Panc1 (cell line): ENCODE results near the gene FBXW11. TPM values are rescaled to one million over a fixed set of nuclear protein-coding genes. Genes with fewer than 3 reads are reported as not detected.

Experiments
- ATAC-seq: fragments of 200-7000 bp; cut with Tn5 transposase; 2 replicates; pipeline ENCODE4 v1.9.1; 2020; ENCODE audit warnings: mild to moderate bottlenecking, moderate library complexity
- BruUV-seq: library from RNA; stranded (reverse); fragments of 400-500 nt; replicated peaks from 2 replicates; lab custom pipeline; 2021; lab: Mats Ljungman, UMichigan
- CTCF ChIA-PET: fragments of 300-600 bp; sonication (Branson Sonifier 250); formaldehyde crosslinking; loops from one replicate; lab custom pipeline; 2022; ENCODE audit warnings: antibody characterized with exemption; lab: Charles Lee
- POLR2A ChIA-PET: fragments of 300-600 bp; sonication (Branson Sonifier 250); formaldehyde crosslinking; loops from one replicate; lab custom pipeline; 2022; ENCODE audit warnings: antibody characterized with exemption; lab: Charles Lee
- DNase-seq: peaks from one replicate; pipeline ENCODE4 v3.0.0-alpha.2; 2010; ENCODE audit warnings: low read depth, low spot score
- H3K27ac ChIP-seq: 2 replicates; pipeline ENCODE4 v1.5.1; 2011; ENCODE audit warnings: mild to moderate bottlenecking, low read length, inconsistent platforms
- H3K27me3 ChIP-seq: fragments of 200-500 bp; sonication (Bioruptor generic); 2 replicates; pipeline ENCODE4 v1.6.0; 2014; ENCODE audit warnings: low read length, inconsistent platforms; ENCODE audit not compliant: control insufficient read depth, insufficient read depth
- H3K36me3 ChIP-seq: fragments of 200-500 bp; sonication (Bioruptor generic); 2 replicates; pipeline ENCODE4 v1.5.1; 2014; ENCODE audit warnings: inconsistent platforms, mild to moderate bottlenecking, low read length, moderate library complexity; ENCODE audit not compliant: control insufficient read depth, insufficient read depth
- H3K4me1 ChIP-seq: 2 replicates; pipeline ENCODE4 v1.5.1; 2011; ENCODE audit warnings: inconsistent platforms, mild to moderate bottlenecking, low read length, moderate library complexity; ENCODE audit not compliant: control insufficient read depth, insufficient read depth
- H3K4me3 ChIP-seq, 2 experiments: 2 replicates each; pipeline ENCODE4 v1.5.1; 2011 to 2012; ENCODE audit warnings: low read depth in 2 of 2, low read length in 2 of 2, mild to moderate bottlenecking in 2 of 2, inconsistent platforms in 1 of 2, moderate library complexity in 1 of 2
- H3K9me3 ChIP-seq: fragments of 200-500 bp; sonication (Bioruptor generic); 2 replicates; pipeline ENCODE4 v1.5.1; 2014; ENCODE audit warnings: low read depth, mild to moderate bottlenecking, inconsistent platforms, low read length, moderate library complexity; ENCODE audit not compliant: control insufficient read depth, insufficient read depth
- CTCF ChIP-seq: fragments of 450-650 bp; IDR thresholded peaks from 2 replicates; pipeline ENCODE4 v1.5.1; 2017; ENCODE audit warnings: mild to moderate bottlenecking
- POLR2AphosphoS5 ChIP-seq: IDR thresholded peaks from 2 replicates; pipeline ENCODE4 v1.6.1; 2012; ENCODE audit warnings: mild to moderate bottlenecking, low read depth, low read length, moderate library complexity
- REST ChIP-seq, 2 experiments: IDR thresholded peaks; 2 replicates each; pipeline ENCODE4 v1.6.1; 2011 to 2012; ENCODE audit warnings: low read depth in 2 of 2, control low read depth in 1 of 2, low read length in 1 of 2, mild to moderate bottlenecking in 1 of 2, moderate library complexity in 1 of 2; ENCODE audit not compliant: insufficient read depth in 1 of 2
- SIN3A ChIP-seq: IDR thresholded peaks from 2 replicates; pipeline ENCODE4 v1.6.1; 2012; ENCODE audit warnings: low read depth, mild to moderate bottlenecking, low read length, moderate library complexity, borderline replicate concordance; ENCODE audit not compliant: insufficient read depth
- TCF7L2 ChIP-seq: IDR thresholded peaks from 2 replicates; pipeline ENCODE4 v1.6.1; 2011; ENCODE audit warnings: mild to moderate bottlenecking, low read depth, low read length, inconsistent platforms
- in situ Hi-C: cut with HindIII; loops from 2 replicates; pipeline ENCODE4 v1.10.0; 2016; ENCODE audit warnings: low sequenced_read_pairs, low pct_unique_long_range_greater_than_20kb
- intact Hi-C: fragments of 100-400 bp; cut with micrococcal nuclease; formaldehyde crosslinking; loops from one replicate; pipeline ENCODE4 v1.10.0; 2022; ENCODE audit not compliant: unreplicated experiment
- total RNA-seq: library from RNA; stranded (reverse); gene quantifications from one replicate; pipeline ENCODE4 v1.2.1, GENCODE V29; 2021; ENCODE audit not compliant: unreplicated experiment

Gene FBXW11
- total RNA-seq, 1 experiment from 2014 or later: 111 TPM

DNA sequence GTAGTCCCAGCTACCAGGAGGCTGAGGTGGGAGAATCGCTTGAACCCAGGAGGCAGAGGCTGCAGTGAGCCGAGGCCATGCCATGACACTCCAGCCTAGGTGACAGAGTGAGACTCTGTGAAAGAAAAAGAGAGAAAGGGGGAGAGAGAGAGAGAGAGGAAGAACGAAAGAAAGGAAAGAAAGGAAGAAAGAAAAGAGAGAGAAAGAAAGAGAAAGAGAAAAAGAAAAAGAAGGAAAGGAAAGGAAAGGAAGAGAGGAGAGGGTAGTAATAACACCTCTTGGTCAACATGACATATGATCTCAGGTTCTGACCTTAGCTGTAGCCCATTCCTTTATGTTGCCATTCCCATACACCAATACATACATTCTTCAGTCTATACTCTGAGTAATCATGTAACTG, 14.1 kb downstream of the FBXW11 start:
- Histone ChIP-seq H3K9me3 (no peaks in the 10 kb centered on the region), H3K36me3 (no peaks in the 10 kb centered on the region), H3K27ac (peak overlapping the region; percentile 60; the same call in 1 of the 2 replicates), H3K4me1 (peaks cover 36% of the 10 kb centered on the region), H3K27me3 (no peaks in the 10 kb centered on the region), H3K4me3 (no peak overlapping the region)
- intact Hi-C loops (no loop called here), in situ Hi-C loops (no loop called here)
- ATAC-seq (no peak), DNase-seq (no peak)
- POLR2A ChIA-PET: interaction anchor here (1.7 kb wide), 1 partner anchor 15 kb away, joined by 12 read pairs; the partner anchor contains the start of gene FBXW11
- CTCF ChIA-PET: no interaction called here
- TF ChIP-seq REST (IDR thresholded peaks at IDR 0.05; ENCODE audit: insufficient read depth in 1 of 2, low read depth in 2 of 2, low read length in 1 of 2) (no peak), POLR2AphosphoS5 (no peak), SIN3A (no peak), TCF7L2 (no peak), CTCF (no peak)
- no TSS peak for BruUV-seq

DNA sequence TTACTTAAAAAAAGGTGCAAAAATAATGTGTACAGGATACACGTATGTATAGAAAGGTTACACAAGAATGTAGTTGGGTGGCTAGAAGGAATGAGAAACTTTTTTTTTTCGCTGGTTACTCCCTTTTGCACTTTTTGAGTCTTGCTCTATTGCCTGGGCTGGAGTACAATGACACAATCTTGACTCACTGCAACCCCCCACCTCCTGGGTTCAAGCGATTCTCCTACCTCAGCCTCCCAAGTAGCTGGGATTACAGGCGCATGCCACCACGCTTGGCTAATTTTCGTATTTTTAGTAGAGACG, 15.8 kb downstream of the FBXW11 start:
- ATAC-seq: no peak
- TF ChIP-seq REST (IDR thresholded peaks at IDR 0.05; ENCODE audit: insufficient read depth in 1 of 2, low read depth in 2 of 2, low read length in 1 of 2) (no peak), POLR2AphosphoS5 (no peak), TCF7L2 (no peak), SIN3A (no peak), CTCF (no peak)
- in situ Hi-C loops (no loop called here), intact Hi-C loops (no loop called here)
- Histone ChIP-seq H3K4me1 (peaks cover 29% of the 10 kb centered on the region), H3K9me3 (no peaks in the 10 kb centered on the region), H3K27me3 (no peaks in the 10 kb centered on the region), H3K27ac (peak overlapping the region; percentile 13; the same call in 1 of the 2 replicates), H3K4me3 (no peak overlapping the region), H3K36me3 (no peaks in the 10 kb centered on the region)
- no TSS peak for BruUV-seq
- ChIA-PET POLR2A (no interaction called here), CTCF (no interaction called here)
- no peak for DNase-seq
